HepG2 (cell line): ENCODE data around the gene TBX3. TPM values are rescaled to one million over a fixed set of nuclear protein-coding genes. Genes with fewer than 3 reads are reported as not detected.

Source experiments
- CBFB ChIP-seq: sonication (generic); formaldehyde crosslinking; IDR thresholded peaks from 2 replicates; pipeline ENCODE4 v1.4.0; 2020; ENCODE audit warnings: missing genetic modification reagents
- FOXA3 ChIP-seq: IDR thresholded peaks from 2 replicates; pipeline ENCODE4 v1.6.1; 2016; ENCODE audit warnings: missing genetic modification reagents, missing compliant biosample characterization
- JDP2 ChIP-seq: sonication (generic); formaldehyde crosslinking; IDR thresholded peaks from 2 replicates; pipeline ENCODE4 v1.8.1; 2022; ENCODE audit warnings: missing genetic modification reagents, borderline replicate concordance
- KDM3A ChIP-seq: IDR thresholded peaks from 2 replicates; pipeline ENCODE4 v1.6.1; 2018; ENCODE audit warnings: low read depth, missing compliant biosample characterization
- MAZ ChIP-seq, 2 experiments: sonication (generic) in 1 of 2; formaldehyde crosslinking in 1 of 2; IDR thresholded peaks; 2 replicates each; pipeline versions ENCODE4 v1.5.0 to v1.6.1; 2012 to 2020; ENCODE audit warnings: low read depth in 2 of 2, mild to moderate bottlenecking in 2 of 2, borderline replicate concordance in 1 of 2, improper control_type of control experiment in 1 of 2, low read length in 1 of 2, missing genetic modification reagents in 1 of 2, moderate library complexity in 1 of 2
- PHB2 ChIP-seq: fragments of 450-650 bp; IDR thresholded peaks from 2 replicates; pipeline ENCODE4 v1.6.1; 2018; ENCODE audit not compliant: partially characterized antibody
- RBM22 ChIP-seq: fragments of 200-400 bp; formaldehyde crosslinking; optimal IDR thresholded peaks from 2 replicates; pipeline ENCODE3; 2017; ENCODE audit warnings: mild to moderate bottlenecking, low read length, moderate library complexity
- RNF2 ChIP-seq: fragments of 450-650 bp; conservative IDR thresholded peaks from 2 replicates; pipeline ENCODE4 v1.6.1; 2016; ENCODE audit warnings: low read depth
- SALL1 ChIP-seq: sonication (generic); formaldehyde crosslinking; IDR thresholded peaks from 2 replicates; pipeline ENCODE4 v1.8.0; 2022; ENCODE audit warnings: mild to moderate bottlenecking, missing genetic modification reagents
- TBX3 ChIP-seq: fragments of 450-650 bp; IDR thresholded peaks from 2 replicates; pipeline ENCODE4 v1.6.1; 2017; ENCODE audit warnings: antibody characterized with exemption, mild to moderate bottlenecking, inconsistent platforms, borderline replicate concordance
- ZBTB7B ChIP-seq: sonication (generic); formaldehyde crosslinking; IDR thresholded peaks from 2 replicates; pipeline ENCODE4 v1.4.0; 2020; ENCODE audit warnings: missing genetic modification reagents
- ZFAT ChIP-seq: sonication (generic); formaldehyde crosslinking; conservative IDR thresholded peaks from 2 replicates; pipeline ENCODE4 v1.8.1; 2023; ENCODE audit warnings: missing genetic modification reagents, inconsistent platforms
- ZFP82 ChIP-seq: sonication (generic); formaldehyde crosslinking; IDR thresholded peaks from 2 replicates; pipeline ENCODE4 v1.5.1; 2020; ENCODE audit warnings: mild to moderate bottlenecking, missing genetic modification reagents, borderline replicate concordance
- ZNF546 ChIP-seq: sonication (generic); formaldehyde crosslinking; conservative IDR thresholded peaks from 2 replicates; pipeline ENCODE4 v1.8.1; 2023; ENCODE audit warnings: mild to moderate bottlenecking, missing genetic modification reagents
- ZNF550 ChIP-seq: sonication (generic); formaldehyde crosslinking; IDR thresholded peaks from 2 replicates; pipeline ENCODE4 v1.4.0; 2020; ENCODE audit warnings: mild to moderate bottlenecking, missing genetic modification reagents, borderline replicate concordance
- ZNF646 ChIP-seq: sonication (generic); formaldehyde crosslinking; IDR thresholded peaks from 2 replicates; pipeline ENCODE4 v1.9.0; 2021; ENCODE audit warnings: mild to moderate bottlenecking, missing genetic modification reagents
- ZNF678 ChIP-seq: sonication (generic); formaldehyde crosslinking; IDR thresholded peaks from 2 replicates; pipeline ENCODE4 v1.4.0; 2020; ENCODE audit warnings: mild to moderate bottlenecking, missing genetic modification reagents
- ZNF720 ChIP-seq: sonication (generic); formaldehyde crosslinking; IDR thresholded peaks from 2 replicates; pipeline ENCODE4 v1.4.0; 2020; ENCODE audit warnings: missing genetic modification reagents
- ZSCAN21 ChIP-seq: sonication (generic); formaldehyde crosslinking; IDR thresholded peaks from 2 replicates; pipeline ENCODE4 v1.8.0; 2022; ENCODE audit warnings: mild to moderate bottlenecking, missing genetic modification reagents, moderate library complexity, borderline replicate concordance
- polyA plus RNA-seq, 8 experiments: library from polyadenylated mRNA; depleted of rRNA in 3 of 8; stranded (reverse) in 7 of 8; unstranded in 1 of 8; fragments of >200 nt; fragmentation: Illumina TruSeq in 4 of 8; extraction: Trizol in 4 of 8; gene quantifications; 2 replicates each; pipeline versions ENCODE4 v1.2.1 to v1.2.3, GENCODE V29; 2011 to 2016; ENCODE audit warnings: low read depth in 4 of 8, missing spikeins in 1 of 8, mixed read lengths in 1 of 8; ENCODE audit not compliant: insufficient read depth in 1 of 8
- total RNA-seq, 5 experiments: library from RNA; depleted of rRNA; stranded (reverse); fragments of >200 nt; fragmentation: Illumina TruSeq; extraction: Trizol; gene quantifications; 2 replicates each; pipeline ENCODE4 v1.2.3, GENCODE V29; 2016; ENCODE audit warnings: low read depth in 1 of 5
- TF ChIP-seq, protein P1 (sequence below): sonication (generic); formaldehyde crosslinking; IDR thresholded peaks from 2 replicates; pipeline ENCODE4 v1.8.0; 2022; ENCODE audit warnings: mild to moderate bottlenecking, missing genetic modification reagents, moderate library complexity

TBX3 gene
- total and polyA plus RNA-seq, 2 of the 13 experiments (the other 11 are each of a cell fraction or from before 2014, with no cell fraction given), result 27.1 to 42.4 TPM

GRCh38 chr12:114684098-114684869 lies at the start of gene TBX3 (continued):
- TF ChIP-seq ZBTB7B (CRISPR knock-in tag) (peak; percentile 60), JDP2 (peak; percentile 76; the same call in 1 of the 2 replicates), FOXA3 (peak; percentile 91), MAZ (IDR thresholded peaks at IDR 0.05; ENCODE audit: borderline replicate concordance, low read depth, low read length) (peak; percentile 98), MAZ (CRISPR knock-in tag; IDR thresholded peaks at IDR 0.05; ENCODE audit: low read depth) (peak; percentile 96), ZNF720 (CRISPR knock-in tag) (no peak), ZSCAN21 (CRISPR knock-in tag) (peak; percentile 89), RNF2 (no peak), PHB2 (no peak), ZNF546 (CRISPR knock-in tag) (no peak; the same call in 1 of the 2 replicates), ZFP82 (CRISPR knock-in tag) (0 out of 2 replicates have a peak, but pooled peaks have one; percentile 40), RBM22 (no peak), CBFB (0 out of 2 replicates have a peak, but pooled peaks have one; percentile 43), TBX3 (peak; percentile 100), ZNF550 (CRISPR knock-in tag) (0 out of 2 replicates have a peak, but pooled peaks have one; percentile 53), ZNF646 (CRISPR knock-in tag) (no peak), ZFAT (CRISPR knock-in tag) (no peak), ZNF678 (CRISPR knock-in tag) (0 out of 2 replicates have a peak, but pooled peaks have one; percentile 48), KDM3A (CRISPR knock-in tag) (0 out of 2 replicates have a peak, but pooled peaks have one; percentile 32), SALL1 (peak; percentile 93)
- TF ChIP-seq, protein P1, sequence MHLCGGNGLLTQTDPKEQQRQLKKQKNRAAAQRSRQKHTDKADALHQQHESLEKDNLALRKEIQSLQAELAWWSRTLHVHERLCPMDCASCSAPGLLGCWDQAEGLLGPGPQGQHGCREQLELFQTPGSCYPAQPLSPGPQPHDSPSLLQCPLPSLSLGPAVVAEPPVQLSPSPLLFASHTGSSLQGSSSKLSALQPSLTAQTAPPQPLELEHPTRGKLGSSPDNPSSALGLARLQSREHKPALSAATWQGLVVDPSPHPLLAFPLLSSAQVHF (CRISPR knock-in tag), result peak; percentile 19; the same call in 1 of the 2 replicates
